Measurements from ENCODE around the gene SLC26A1.

SLC26A1 gene

DNA sequence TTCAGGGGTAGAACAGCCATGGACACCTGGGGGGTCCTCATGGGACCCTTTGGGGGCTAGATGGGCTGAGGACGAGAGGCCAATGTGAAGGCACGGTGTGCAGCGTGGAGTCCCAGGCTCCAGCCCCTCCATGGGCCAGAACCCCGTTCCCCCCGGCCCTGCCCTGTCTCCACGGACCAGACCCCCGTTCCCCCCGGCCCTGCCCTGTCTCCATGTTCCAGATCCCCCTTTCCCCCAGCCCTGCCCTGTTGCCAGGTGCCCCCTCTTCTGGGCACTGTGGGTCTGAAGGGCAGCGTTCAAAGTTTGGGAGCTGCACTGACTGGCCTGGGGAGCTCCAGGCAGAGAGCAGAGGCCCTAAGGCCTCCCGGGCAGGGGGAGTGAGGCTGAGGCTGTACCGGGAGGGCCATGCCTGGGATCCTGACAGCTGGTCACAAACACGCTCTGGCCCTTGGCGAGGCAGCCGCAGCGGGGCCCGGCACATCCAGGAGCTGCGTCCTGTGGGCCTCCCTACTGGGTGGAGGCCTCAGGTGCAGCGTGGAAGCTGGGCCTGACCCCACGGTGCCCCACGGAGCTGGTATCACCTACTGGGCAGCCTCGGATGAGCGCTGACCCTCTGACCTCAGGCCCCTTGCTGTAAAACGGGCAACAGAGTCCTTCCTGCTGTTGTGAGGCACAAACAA lies 28.7 kb downstream of the SLC26A1 start:
- DNase-seq, result no peak

GRCh38 chr4:963276-964225 lies 29.7 kb downstream of the SLC26A1 start:
- DNase-seq, result no peak

DNA sequence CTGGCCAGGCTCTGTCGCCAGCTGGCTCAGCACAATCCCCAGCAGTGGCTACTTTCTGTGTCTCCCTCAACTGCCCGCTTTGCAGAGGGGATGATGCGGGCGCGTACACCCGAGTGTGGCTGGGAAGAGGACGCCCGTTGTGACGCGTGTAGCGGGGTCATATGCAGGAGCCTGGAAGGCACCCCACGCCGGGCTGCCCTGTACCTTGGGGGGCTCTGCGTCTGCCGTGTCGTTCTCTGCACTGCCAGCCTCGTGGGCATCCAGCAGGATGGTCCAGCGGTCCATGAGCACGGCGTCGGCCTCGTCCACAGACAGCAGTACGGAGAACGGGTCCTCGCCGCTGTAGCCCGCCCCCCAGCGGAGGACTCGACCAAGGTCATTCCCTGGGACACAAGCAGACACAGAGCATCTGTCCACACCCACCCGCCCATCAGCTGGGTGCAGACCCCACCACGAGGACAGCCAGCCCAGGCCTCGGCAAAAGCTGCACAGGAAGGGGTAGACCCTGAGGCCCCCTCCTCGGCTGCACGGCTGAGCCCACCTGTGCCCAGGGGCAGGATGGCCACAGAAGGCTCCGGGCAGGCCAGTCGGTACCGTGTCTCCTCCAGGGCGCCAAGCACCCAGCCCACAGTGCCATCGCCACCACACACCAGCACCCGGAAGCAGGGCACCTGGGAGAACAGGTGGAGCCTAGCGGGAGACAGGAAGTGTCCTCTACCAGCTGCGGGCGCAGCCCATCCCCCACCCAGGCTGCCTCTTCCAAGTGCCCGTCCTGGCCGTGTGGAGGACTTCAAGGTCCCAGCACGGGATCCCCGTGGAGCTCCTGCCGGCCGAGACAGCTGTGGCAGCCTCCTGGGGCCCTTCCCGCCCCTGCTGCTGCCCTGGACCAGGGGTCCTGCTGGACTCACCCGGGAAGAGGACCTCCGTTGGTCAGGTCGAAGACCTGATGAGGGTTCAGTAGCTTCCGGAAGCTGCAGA lies 30.7 kb downstream of the SLC26A1 start:
- DNase-seq, result no peak

DNA sequence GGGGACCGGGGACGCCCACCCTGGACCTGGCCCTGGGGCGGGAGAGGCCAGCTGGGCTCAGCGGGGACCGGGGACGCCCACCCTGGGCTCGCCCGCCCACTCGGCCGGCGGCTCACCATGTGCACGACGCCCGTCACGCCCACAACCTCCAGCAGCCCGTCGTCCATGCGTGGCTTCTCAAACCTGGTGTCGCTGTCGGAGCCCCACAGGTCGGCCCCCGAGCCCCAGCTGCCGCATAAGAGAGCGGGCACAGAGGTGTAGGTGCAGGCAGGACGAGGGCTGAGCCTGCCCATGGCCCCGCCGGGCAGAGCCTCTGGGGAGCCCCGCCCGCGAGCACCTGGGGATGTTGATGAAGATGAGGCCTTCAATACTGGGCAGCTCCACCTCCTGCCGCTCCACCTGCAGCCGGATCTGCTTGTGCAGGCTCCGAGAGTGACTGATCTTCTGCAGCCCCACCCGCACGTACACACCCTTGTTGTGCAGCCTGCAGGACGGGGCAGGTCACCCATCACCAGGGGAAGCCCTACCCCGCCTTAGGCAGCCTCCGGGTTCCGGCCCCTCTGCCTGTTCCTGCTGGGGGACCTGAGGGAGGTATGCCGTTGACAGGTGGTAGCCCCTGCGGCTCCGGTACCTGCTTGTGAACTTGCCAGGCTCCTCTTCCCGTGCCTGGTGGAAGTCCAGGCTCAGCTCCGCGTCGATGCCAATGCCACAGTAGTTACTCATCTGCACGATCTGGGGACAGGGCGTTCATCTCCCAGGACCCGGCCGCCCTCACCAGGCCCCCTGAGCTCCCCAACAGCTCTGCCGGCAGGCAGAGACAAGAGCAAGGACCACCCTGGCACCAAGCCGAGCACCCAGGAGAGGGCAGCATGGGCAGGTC lies 31.6 kb downstream of the SLC26A1 start:
- DNase-seq, result no peak

DNA sequence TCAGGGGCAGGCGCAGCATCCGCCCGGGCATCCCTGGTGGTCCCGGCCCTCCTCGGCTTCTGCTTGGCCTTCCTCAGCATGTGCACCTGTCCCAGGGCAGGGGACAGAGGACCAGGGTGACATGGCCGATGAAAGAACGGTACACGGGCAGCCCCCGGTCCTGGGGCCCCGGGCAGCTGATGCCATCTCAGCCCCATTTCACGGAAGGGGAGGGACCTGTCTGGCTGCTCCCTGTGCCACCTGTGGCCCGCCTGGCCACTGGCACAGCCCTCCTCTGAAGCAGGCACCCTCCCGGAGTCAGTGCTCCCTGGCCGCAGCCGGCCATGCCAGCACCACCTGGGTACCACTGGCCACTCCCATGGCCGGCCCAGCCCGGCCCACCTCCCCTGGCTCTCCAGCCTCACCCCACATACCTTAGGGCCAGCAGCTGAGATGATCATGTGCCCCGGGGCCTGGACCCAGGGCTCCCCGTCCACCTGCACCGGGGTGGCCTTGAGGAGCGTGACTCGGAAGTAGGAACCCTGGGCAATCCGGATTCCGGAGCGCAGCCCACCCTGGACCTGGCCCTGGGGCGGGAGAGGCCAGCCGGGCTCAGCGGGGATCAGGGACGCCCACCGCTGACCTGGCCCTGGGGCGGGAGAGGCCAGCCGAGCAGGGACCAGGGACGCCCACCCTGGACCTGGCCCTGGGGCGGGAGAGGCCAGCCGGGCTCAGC lies 32.4 kb downstream of the SLC26A1 start:
- DNase-seq, result no peak

GRCh38 chr4:960140-960635 lies 33.0 kb downstream of the SLC26A1 start:
- DNase-seq, result no peak

DNA sequence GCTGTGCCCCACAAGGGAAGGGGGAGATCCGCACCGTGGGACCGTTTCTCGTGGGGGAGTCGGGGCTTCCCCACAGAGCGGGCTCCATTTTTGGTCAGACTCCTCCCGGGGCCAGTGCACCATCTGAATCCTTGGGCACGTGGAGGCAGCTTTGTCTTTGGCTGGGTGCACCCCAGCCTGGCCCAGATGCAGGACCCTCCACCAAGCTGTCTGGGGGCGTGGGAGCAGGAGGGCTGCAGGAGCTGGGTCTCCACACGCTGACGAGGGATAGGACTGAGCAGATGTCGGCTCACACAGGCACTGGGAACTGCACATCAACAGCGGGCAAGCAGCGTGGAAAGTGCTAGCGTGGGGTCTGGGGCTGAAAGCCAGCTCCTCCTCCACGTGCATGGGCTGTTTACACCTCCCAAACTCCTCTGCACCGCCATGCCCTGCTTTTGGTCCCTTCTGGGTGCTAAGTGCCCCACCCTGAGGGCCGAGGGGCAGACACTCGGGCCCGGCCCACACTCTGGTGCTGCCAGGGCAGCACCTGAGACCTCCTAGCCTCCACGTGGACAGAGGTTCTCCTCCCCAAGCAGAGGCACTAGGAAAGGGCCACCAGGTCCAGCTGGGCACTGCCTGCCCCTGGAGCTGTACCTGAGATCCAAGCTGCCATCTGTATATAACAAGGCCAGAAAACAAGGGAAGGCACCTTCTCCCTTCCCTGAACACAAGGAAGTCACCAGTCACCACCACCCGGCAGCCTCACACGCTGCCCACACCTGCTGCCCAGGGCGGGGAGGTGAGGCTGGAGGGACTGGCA lies 33.7 kb downstream of the SLC26A1 start:
- DNase-seq, result no peak

DNA sequence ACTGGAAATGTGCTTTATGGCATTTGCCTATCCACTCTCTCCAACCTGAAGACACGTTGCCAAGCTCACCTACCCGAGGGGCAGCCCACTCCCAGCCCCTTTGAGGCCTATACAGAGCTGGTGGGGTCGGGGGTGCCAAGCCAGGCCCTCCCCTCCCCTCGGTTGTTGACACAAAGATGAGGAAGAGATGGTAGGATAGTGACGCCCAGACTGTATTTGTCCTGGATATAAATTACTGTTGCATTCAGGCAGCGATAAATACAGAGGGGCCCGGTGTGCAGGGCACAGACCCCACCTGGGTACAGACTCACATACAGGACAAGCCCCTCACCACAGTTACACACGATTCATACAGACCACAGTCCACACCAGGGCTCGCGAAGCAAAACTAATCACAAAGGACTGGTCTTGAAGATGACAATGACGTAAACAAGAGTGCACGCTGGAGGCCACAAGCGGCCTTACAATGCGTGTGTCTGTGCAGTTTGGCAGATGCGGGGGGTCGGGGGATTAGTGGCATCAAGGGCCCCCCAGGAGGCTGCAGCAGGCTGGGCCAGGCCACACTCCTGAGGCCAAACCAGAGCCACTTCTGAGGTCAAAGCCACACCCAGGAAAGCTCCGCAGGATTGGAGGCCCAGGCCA lies 34.4 kb downstream of the SLC26A1 start:
- DNase-seq, result no peak

- DNase-seq, result no peak
Observed at GRCh38 chr4:958314-958665, 34.9 kb downstream of the SLC26A1 start.

GRCh38 chr4:957581-958313 lies 35.5 kb downstream of the SLC26A1 start:
- no peak for DNase-seq

DNA sequence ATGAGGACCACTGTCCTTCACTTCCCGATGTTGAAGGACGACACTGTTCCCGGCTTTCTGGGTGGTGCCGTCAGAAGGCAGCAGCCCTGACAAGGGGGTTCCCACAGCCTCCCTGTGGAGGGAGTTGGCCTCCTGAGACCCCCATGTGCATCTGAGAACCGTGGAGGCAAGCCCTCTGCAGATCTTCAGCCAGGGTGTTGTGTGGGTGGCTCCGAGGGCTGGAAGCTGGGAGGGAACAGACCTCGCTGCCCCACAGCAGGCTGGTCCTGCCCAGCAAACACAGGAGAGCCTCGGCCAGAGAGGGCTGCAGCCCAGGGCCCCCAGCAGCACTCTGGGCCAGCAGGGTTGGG lies 36.0 kb downstream of the SLC26A1 start:
- DNase-seq, result no peak

DNA sequence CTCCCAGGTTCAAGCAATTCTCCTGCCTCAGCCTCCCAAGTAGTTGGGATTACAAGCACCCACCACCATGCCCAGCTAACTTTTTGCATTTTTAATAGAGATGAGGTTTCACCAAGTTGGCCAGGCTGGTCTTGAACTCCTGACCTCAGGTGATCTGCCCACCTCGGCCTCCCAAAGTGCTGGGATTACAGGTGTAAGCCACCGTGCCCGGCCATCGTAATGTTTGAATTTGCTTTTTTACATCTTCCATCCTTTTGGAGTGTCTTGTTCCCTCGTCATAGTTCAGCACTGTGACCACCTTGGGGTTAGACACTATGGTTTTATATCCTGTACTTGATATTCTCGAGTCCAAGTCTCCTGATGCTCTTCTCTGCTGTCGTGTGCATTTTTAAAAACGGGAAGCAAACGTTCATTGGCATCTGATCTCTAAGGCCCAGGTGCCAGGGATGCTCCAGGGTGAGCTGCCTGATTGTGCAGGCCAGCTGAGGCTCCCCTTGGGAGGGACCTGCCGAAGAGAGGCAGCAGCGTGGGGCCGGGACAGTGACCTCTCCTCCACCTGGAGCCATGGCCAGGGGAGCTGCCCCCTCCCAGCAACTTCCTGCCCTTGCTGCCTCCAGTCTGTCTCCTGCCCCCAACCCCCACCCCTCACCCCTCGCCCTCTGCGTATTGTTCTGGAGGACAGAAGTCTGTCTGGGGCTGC lies 36.5 kb downstream of the SLC26A1 start:
- DNase-seq, result no peak

GRCh38 chr4:955931-956381 lies 37.2 kb downstream of the SLC26A1 start:
- DNase-seq, result no peak

- no peak for DNase-seq
Observed at GRCh38 chr4:955161-955921, 37.9 kb downstream of the SLC26A1 start.

GRCh38 chr4:954211-955020 lies 38.8 kb downstream of the SLC26A1 start:
- DNase-seq, result no peak

DNA sequence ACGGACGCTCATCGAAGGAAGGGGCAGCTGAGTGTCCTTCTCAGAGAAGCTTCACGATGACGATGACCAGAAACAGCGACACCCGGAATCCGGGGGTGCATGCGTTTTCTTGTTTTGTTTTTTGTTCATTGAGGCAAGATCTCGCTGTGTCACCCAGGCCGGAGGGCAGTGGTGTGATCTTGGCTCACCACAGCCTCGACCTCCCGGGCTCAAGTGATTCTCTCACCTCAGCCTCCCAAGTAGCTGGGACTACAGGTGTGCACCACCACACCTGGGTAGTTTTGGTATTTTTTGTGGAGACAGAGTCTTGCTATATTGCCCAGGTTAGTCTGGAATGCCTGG lies 39.7 kb downstream of the SLC26A1 start:
- DNase-seq, result no peak
